Fibroblast of gingiva (primary cell): ENCODE results near the gene NFIA.
A peak's percentile ranks its signal among the peaks of the same experiment; 100 is the strongest.

ENCODE experiments used
- DNase-seq: peaks from one replicate; pipeline ENCODE4 v3.0.0-alpha.2; 2011; ENCODE audit warnings: low read depth

The NFIA gene

GRCh38 chr1:61183471-61184039 lies 101.2 kb downstream of the NFIA start:
- peak; percentile 69 for DNase-seq

DNA sequence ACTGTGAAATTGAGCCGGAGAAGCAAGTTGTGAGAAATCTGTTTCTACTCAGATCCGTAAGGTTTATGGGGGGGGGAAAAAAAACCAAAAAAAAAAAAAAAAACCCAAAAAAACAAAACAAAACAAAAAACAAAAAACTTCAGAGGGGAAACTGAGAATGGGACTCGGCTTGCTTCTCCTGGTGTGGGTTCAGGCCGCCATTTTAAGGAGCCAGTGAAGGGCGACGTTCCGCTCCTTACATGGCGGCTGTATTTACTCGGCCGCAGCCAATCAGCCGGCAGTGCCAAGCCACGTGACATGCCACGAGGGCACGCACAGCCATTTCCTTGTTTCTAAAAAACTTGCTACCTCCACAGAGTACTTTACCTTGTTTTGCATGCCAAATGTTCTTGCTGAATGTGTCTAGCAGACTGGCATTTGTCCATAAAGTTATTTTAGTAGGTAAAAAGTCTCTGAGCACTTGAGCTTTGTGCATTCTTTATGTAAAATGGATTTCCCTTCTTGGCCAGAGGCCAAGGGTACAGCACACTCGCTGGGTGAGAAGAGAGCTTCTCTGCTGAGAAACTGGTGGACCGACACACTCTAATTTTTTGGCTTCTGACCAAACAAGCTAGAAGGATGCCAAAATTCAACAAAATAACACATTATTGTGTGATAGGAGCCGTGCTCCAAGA lies 101.8 kb downstream of the NFIA start:
- peak; percentile 92 for DNase-seq

GRCh38 chr1:61184714-61185106 lies 102.3 kb downstream of the NFIA start:
- DNase-seq: no peak

DNA sequence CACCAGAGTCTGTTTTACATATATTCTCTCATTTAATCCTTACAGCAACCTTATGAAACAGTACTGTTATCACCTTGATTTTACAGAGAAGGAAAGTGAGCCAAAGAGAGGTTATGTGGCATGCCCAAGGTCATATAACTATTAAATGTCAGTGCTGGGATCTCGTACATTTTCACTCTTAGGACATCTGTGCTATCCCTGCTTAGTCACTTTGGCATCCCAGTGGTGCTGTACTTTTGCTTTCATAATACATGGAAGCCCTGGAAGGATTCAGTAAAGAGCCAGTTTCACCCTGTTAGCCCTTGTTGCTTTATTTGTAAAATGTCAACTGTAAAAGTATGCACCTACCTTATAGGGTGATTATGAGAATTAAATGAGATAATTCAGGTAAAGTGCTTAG lies 104.4 kb downstream of the NFIA start:
- DNase-seq: peak; percentile 35

GRCh38 chr1:61187352-61188086 lies 105.2 kb downstream of the NFIA start:
- DNase-seq: no peak

- DNase-seq: no peak
These were observed 107.8 kb downstream of the NFIA start for GRCh38 chr1:61190153-61190552.

DNA sequence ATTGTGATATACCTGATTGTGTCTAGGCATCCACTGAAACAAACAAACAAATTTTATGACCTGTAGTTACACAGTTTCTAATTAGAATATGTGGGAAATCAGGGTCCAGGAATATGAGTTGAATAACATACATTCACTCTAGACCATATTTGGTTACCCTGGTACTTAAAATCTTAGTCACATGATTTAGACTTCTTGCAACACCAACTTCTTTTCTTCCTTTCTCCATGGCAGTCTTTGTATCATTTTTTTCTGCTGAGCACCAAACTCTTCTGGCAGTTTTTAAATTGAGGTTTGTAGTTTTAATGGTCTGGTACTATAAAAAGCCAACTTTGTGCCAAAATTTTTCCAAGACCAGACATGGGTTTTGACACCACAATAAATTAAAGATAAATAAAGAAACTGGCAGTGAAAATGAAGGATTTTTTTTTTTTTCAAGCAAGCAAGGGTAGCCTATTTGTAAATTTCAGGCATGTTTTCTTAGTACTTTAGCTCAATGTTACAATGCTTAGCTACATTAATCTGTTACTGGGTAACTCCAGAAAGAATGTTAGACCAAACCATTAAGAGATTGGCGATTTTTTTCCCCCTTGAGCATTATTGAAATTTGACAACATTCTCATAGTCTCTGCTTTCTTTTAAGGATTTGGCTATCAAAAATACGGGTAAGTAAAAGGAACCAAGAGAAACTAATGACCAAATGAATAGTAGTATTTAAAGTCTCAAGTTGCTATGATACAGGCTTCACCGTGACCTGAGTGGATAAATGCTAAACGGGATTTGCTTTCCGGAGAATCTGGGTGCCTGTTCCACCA lies 108.5 kb downstream of the NFIA start:
- DNase-seq: no peak

- no peak for DNase-seq
These were observed 109.0 kb downstream of the NFIA start for GRCh38 chr1:61191433-61191720.

- DNase-seq: no peak
These were observed 110.4 kb downstream of the NFIA start for GRCh38 chr1:61192663-61193330.

DNA sequence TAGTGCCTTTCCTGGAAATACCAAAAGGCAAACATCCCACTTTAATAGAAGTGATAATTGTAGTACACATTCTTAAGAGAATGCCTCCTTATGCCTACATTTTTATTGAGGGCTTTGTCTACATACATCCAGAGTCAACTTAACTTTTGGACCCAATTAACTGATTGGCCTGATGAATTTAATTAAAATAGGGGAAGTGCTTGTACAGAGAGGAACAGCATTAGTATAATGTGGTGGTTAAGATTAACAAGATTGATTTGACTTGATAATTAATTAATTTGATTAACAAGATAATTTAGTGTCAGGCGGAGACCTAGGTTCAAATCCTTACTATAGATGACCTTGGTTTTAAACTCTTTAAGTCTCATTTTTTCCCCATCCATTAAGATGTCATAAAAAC lies 111.4 kb downstream of the NFIA start:
- no peak for DNase-seq

DNA sequence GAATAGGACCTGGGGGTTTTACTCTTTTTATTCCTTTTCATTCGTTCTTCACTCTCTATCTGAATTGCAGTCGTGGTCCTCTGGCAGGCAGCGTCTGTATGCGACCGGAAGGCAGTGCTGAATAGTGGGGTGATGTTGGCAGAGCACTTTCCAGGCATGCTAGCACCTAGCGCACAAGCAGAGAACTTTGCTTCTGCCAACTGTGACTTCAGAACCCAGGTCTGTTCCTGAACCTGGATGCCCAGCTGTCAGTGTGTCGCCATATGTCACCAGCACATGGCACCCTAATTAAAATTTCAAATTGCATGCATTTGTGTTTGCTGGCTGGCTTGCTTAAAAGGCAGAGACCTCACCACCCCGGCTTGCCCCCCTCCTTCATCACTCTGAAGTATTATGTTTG lies 116.2 kb downstream of the NFIA start:
- DNase-seq: no peak

DNA sequence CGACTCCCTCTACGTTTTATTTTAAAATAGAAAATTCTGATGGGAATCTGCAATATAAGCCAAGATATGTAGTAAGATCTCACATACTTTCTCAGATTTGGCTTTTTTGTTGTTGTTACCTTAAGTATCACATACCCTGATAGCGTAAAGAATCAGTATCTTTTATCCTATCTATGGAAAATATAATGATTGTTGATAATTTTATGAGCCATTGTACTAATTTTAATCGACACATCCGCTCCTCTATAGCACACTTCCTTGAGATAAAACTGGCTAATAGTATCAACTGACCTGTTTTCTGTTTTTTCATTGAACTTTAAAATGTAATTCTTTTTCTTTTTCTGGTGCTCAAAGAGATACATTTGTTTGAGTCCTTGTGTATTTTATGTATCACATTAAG lies 118.7 kb downstream of the NFIA start:
- no peak for DNase-seq

DNA sequence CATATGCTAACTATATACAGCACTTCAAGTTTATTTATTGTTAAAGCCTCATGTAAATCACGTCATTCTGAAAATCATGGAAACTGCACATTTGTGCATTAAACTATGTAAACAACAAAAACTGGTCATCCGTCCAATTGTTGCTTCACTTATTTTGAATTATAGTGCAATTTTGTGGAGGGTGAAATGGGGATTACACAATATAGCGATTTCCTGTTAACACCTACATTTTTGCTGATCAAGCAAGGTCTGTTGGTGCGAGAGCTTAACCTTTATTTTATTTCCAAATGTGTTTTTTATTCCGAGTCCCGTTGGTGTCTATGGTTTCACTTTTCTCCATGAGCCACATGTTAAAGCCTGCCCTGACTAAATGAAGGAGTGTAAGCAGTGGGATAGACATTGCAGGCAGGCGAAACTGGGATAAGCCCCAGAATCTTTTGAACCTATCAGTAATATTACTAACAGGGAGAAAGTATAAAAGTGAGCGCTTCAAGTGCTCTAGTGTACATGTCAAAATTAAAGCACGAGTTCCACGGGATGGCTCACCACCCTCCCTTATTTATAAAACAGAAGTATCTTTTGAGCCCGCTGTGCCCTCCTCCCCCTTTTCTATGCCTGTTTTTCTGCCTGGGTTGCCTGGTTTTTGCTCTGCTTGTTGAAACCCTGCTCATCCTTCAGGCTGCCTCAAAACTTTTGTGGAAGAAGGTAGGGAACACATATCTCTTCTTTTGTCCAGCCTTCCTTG lies 120.7 kb downstream of the NFIA start:
- peak; percentile 74 for DNase-seq

DNA sequence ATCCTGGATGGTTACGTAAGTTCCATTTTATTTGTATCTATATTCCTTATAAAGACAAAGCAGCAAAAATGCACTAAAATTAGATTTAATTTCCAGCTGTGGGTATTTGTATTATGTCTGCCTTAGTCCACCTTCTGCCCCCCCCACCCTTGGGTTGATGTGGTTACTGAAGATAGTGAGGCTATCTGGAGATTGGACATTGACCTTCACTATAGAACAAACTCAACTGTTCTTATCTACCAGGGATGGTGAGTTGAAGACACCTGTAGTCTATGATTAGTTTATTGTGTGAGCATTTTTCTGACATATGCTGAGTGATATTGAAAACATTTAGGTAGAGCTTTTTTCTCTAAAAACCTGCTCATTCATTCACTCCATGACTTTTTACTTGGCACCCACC lies 122.2 kb downstream of the NFIA start:
- DNase-seq: no peak

DNA sequence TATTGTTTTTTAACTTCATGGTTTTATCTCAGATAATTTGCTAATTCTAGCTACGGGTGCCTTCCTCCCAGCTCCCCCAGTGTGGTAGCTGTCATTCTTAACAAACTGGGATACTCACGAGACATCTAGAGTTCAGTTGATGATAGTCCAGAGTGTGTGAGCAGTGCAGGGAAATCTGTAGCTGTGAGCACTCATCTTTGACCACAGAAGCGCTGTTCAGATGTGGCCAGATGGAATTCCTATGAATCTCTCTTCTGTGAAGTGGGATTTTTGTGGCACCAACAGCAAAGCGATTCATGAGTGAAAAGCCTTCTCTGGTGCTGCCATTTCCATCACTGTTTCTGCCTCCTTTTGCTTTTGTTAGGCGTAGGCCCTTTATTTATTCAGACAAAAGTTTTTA lies 125.1 kb downstream of the NFIA start:
- no peak for DNase-seq

DNA sequence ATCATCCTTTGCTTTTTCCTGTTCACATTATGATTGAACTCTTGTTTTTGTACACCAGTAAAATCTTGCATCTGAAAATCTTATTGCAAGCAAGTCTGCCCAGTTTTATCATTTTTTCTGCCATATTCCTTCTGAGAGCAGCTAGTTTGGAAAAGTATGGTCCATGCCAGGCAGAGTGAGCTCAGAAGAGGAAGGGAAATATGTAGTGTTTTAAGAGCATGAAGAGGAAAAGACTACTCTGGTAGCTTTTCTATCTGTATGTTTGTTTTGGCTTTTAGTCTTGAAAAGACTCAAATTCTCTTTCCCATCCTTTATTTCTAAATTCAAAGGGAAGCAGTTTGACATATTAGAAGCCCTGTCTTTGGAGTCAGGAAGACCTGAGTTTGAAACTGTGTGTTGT lies 125.8 kb downstream of the NFIA start:
- no peak for DNase-seq

DNA sequence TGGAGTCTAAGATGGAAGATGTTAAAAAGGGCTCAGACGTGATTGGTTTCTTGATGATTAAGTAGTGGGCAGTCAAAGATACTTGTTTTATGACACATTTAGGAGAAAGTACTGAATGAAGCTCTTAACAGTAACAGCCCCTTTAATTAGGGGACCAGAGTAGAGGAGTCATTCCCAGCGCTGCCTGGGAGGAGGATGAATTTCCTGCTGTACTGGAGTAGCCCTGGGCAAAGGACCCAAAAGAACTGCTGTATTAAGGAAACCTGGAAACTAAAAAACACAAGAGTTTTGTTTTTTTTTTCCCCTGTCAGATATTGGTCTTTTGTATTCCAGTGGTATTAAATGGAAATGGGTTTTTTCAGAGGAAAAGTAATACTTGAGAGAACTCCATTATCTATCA lies 126.5 kb downstream of the NFIA start:
- DNase-seq: no peak

DNA sequence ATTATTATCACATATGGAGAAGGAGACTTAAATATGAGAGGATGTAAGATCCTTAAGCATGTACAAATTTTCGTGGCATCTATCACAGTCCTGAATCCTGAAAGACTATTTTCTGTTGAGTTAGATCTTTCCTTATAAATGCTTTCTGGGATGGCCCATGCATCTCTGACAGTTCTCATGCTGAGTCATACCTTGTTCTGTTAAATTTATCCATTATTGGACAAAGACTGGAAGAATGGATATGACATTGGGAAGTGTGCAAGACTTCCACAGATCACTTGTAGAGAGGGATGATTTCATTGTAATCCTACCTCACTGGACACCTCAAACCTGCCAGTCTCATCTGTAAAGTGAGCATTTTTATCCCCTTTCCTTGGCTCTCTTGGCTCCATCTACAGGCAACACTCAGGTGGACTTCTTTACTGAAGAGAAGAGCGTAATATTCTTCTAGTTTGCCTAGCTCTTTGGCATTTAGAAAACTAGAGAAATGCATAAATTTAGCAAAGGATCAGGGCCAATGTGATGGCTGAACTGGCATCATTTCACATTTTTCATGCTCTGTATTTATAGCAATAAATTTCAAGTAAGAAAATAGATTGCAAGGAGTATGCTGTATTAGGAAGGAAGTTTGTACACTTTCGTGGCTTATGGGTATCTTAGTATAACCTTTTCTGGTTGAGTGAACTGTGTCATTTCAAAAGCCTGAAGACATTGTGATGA lies 128.2 kb downstream of the NFIA start:
- DNase-seq: no peak

GRCh38 chr1:61213245-61214011 lies 131.1 kb downstream of the NFIA start:
- DNase-seq: no peak

DNA sequence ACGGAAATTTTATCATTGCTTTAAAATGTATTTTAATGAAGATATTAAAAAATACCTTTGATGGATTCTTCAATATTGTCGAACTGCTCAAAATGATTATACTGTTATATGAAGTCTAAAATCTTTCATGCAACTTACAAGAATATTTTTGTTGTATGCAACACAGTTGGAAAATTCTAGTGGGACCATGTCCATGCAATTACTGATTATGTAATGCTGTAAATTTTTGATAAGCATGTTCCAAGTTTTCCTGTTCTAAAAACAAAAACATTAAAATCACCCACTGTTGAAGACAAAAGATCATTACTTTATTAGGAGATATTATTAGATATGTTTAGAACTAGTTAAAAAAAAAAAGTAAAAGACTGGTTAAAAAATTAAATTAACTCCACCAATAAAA lies 132.8 kb downstream of the NFIA start:
- no peak for DNase-seq
